HG03460 (cell line): ENCODE results near the gene ABCB11.

Experiments used
- ATAC-seq: cut with Tn5 transposase; IDR thresholded peaks from one replicate; pipeline ENCODE4 v1.9.1; 2021; ENCODE audit not compliant: unreplicated experiment

ABCB11 gene

GRCh38 chr2:169010633-169011460 is 20.3 kb downstream of the ABCB11 start:
- no peak for ATAC-seq

GRCh38 chr2:169009865-169010579 is 21.1 kb downstream of the ABCB11 start:
- ATAC-seq: no peak

- no peak for ATAC-seq
These were observed 23.2 kb downstream of the ABCB11 start for GRCh38 chr2:169007941-169008340.

GRCh38 chr2:169007356-169007755 is 23.8 kb downstream of the ABCB11 start:
- no peak for ATAC-seq

- ATAC-seq: no peak
These were observed 24.5 kb downstream of the ABCB11 start for GRCh38 chr2:169006665-169007064.

- ATAC-seq: no peak
These were observed 25.1 kb downstream of the ABCB11 start for GRCh38 chr2:169005994-169006393.

GRCh38 chr2:169005080-169005598 is 26.0 kb downstream of the ABCB11 start:
- no peak for ATAC-seq

- ATAC-seq: no peak
These were observed 28.9 kb downstream of the ABCB11 start for GRCh38 chr2:169002161-169002738.

- ATAC-seq: no peak
These were observed 29.9 kb downstream of the ABCB11 start for GRCh38 chr2:169001116-169001815.

GRCh38 chr2:168999668-169000213 is 31.4 kb downstream of the ABCB11 start:
- no peak for ATAC-seq

- no peak for ATAC-seq
These were observed 32.4 kb downstream of the ABCB11 start for GRCh38 chr2:168998609-168999211.

- no peak for ATAC-seq
These were observed 33.3 kb downstream of the ABCB11 start for GRCh38 chr2:168997794-168998193.

- no peak for ATAC-seq
These were observed 34.0 kb downstream of the ABCB11 start for GRCh38 chr2:168997118-168997521.

- no peak for ATAC-seq
These were observed 35.4 kb downstream of the ABCB11 start for GRCh38 chr2:168995744-168996143.

GRCh38 chr2:168993538-168993937 is 37.6 kb downstream of the ABCB11 start:
- no peak for ATAC-seq

- ATAC-seq: no peak
These were observed 38.4 kb downstream of the ABCB11 start for GRCh38 chr2:168992591-168993349.

GRCh38 chr2:168992026-168992425 is 39.1 kb downstream of the ABCB11 start:
- ATAC-seq: no peak

- ATAC-seq: no peak
These were observed 42.4 kb downstream of the ABCB11 start for GRCh38 chr2:168988755-168989154.

GRCh38 chr2:168986398-168986943 is 44.7 kb downstream of the ABCB11 start:
- no peak for ATAC-seq
